Naive thymus-derived CD4-positive, alpha-beta T cell (primary cell): ENCODE measurements around the gene AKAP5. TPM values are rescaled to one million over a fixed set of nuclear protein-coding genes. Genes with fewer than 3 reads are reported as not detected.

Source experiments
- ATAC-seq: fragments of 150-1000 bp; cut with Tn5 transposase; 2 replicates; pipeline ENCODE4 v1.10.0; 2021; ENCODE audit warnings: mild to moderate bottlenecking, moderate library complexity
- CTCF ChIA-PET: fragments of 350-600 bp; sonication (Branson Sonifier 250); formaldehyde crosslinking; loops from one replicate; lab custom pipeline; 2021; ENCODE audit warnings: antibody characterized with exemption; lab: Charles Lee
- POLR2A ChIA-PET: fragments of 350-600 bp; sonication (Branson Sonifier 250); formaldehyde crosslinking; loops from one replicate; lab custom pipeline; 2021; ENCODE audit warnings: antibody characterized with exemption, inconsistent platforms; lab: Charles Lee
- DNase-seq, 9 donors: peaks; one replicate each; pipeline versions ENCODE4 v3.0.0 to v3.0.0-alpha.2; 2020 to 2022; ENCODE audit warnings: mixed read lengths in 1 of 9
- H3K27ac ChIP-seq: one replicate; pipeline ENCODE4 v1.7.0; 2013; ENCODE audit warnings: mild to moderate bottlenecking, low read depth, low read length, moderate library complexity
- H3K27me3 ChIP-seq, 2 donors: one replicate each; pipeline ENCODE4 v1.7.0; 2013; ENCODE audit warnings: low read length in 2 of 2, mild to moderate bottlenecking in 2 of 2, moderate library complexity in 2 of 2; ENCODE audit not compliant: control insufficient read depth in 2 of 2, insufficient read depth in 2 of 2
- H3K36me3 ChIP-seq, 3 experiments: 1 replicate in 2 of 3; 2 replicates in 1 of 3; pipeline ENCODE4 v1.7.0; 2013; ENCODE audit warnings: low read length in 3 of 3, mild to moderate bottlenecking in 3 of 3, moderate library complexity in 1 of 3; ENCODE audit not compliant: insufficient read depth in 3 of 3, control insufficient read depth in 2 of 3
- H3K4me1 ChIP-seq, 2 donors: one replicate each; pipeline ENCODE4 v1.7.0; 2013; ENCODE audit warnings: low read length in 2 of 2, mild to moderate bottlenecking in 2 of 2, moderate library complexity in 1 of 2; ENCODE audit not compliant: control insufficient read depth in 2 of 2, insufficient read depth in 2 of 2
- H3K4me3 ChIP-seq: 2 replicates; pipeline ENCODE4 v1.7.0; 2013; ENCODE audit warnings: mild to moderate bottlenecking, low read length
- H3K9me3 ChIP-seq, 3 experiments: 1 replicate in 2 of 3; 2 replicates in 1 of 3; pipeline ENCODE4 v1.7.0; 2013; ENCODE audit warnings: low read length in 3 of 3; ENCODE audit not compliant: control insufficient read depth in 2 of 3
- H3K27ac Mint-ChIP-seq, 9 donors: one replicate each; pipeline ENCODE4 v1.8.0; 2020 to 2022; ENCODE audit warnings: mixed read lengths in 9 of 9, mild to moderate bottlenecking in 8 of 9, moderate library complexity in 5 of 9, inconsistent platforms in 2 of 9
- H3K27me3 Mint-ChIP-seq, 5 donors: one replicate each; pipeline ENCODE4 v1.8.0; 2021 to 2022; ENCODE audit warnings: mixed read lengths in 5 of 5, mild to moderate bottlenecking in 1 of 5
- H3K36me3 Mint-ChIP-seq, 5 donors: one replicate each; pipeline ENCODE4 v1.8.0; 2020 to 2022; ENCODE audit warnings: mixed read lengths in 5 of 5, mild to moderate bottlenecking in 3 of 5, inconsistent platforms in 1 of 5
- H3K4me1 Mint-ChIP-seq, 7 donors: one replicate each; pipeline ENCODE4 v1.8.0; 2020 to 2022; ENCODE audit warnings: mixed read lengths in 7 of 7, mild to moderate bottlenecking in 3 of 7, inconsistent platforms in 1 of 7
- H3K4me3 Mint-ChIP-seq, 10 donors: one replicate each; pipeline ENCODE4 v1.8.0; 2020 to 2022; ENCODE audit warnings: mild to moderate bottlenecking in 10 of 10, mixed read lengths in 10 of 10, moderate library complexity in 6 of 10, inconsistent platforms in 2 of 10
- H3K9me3 Mint-ChIP-seq, 11 donors: one replicate each; pipeline ENCODE4 v1.8.0; 2020 to 2022; ENCODE audit warnings: mixed read lengths in 11 of 11, mild to moderate bottlenecking in 4 of 11, inconsistent platforms in 1 of 11, moderate library complexity in 1 of 11
- intact Hi-C, 2 donors: fragments of 100-400 bp; cut with micrococcal nuclease; formaldehyde crosslinking; loops; one replicate each; pipeline ENCODE4 v1.15.1; 2023
- polyA plus RNA-seq, 2 donors: library from polyadenylated mRNA; unstranded; fragments of 300-500 nt; fragmentation: Illumina TruSeq; gene quantifications; one replicate each; pipeline ENCODE4 v1.2.3, GENCODE V29; 2021
- total RNA-seq, 6 experiments: library from RNA in 5 of 6; stranded (reverse) in 5 of 6; gene quantifications; 1 replicate in 5 of 6; 2 replicates in 1 of 6; pipeline ENCODE4 v1.2.3 and lab custom pipeline; 2021 to 2026

Gene AKAP5, protein sequence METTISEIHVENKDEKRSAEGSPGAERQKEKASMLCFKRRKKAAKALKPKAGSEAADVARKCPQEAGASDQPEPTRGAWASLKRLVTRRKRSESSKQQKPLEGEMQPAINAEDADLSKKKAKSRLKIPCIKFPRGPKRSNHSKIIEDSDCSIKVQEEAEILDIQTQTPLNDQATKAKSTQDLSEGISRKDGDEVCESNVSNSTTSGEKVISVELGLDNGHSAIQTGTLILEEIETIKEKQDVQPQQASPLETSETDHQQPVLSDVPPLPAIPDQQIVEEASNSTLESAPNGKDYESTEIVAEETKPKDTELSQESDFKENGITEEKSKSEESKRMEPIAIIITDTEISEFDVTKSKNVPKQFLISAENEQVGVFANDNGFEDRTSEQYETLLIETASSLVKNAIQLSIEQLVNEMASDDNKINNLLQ
- total RNA-seq, result 1 to 10 TPM in 1 of 5 experiments, under 1 TPM in 4; 0.11 to 1.7 (median 0.13) TPM
- under 1 TPM in 1 of 2 donors, not detected in 1; 0.03 TPM for polyA plus RNA-seq
- total RNA-seq (lab: John Stamatoyannopoulos, UW), result not detected

DNA sequence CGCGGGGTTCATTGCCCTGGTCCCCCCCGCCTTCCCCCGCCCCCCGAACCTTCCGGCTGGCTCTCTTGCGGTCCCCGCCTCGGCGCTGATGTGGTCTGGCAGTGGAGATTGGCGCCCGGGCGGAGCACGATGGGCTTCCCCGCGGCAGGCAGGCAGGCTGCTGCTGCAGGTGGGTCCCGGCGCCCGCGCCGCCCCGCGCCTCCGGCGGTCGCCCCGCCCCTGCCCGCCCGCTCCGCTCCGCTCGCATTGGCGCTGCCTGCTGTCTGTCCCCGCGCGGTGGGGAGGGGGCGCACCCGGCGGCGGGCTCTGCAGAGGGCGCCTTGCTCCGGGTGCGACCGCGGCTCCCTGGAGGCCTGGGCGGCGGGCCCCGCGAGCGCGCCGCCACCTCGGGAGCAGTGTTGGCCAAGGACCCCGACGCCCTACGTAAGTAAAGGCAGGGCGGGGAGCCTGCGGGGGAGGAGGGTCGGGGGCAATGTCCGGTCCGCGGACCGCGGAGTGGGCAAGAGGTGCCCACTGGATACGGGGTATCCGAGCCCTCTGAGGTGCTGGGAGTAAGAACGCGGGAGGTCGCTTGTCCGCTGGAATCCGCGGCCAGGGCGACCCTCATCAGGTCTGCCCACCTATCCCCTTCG, at the start of gene AKAP5:
AKAP5 (plus strand) TSS at position 309 of the 632 bp plus-strand sequence. CDS start 2,896 bp downstream, outside the sequence.
- DNase-seq (peak; percentile 49 to 71 (median 60)), ATAC-seq (peak; percentile 92)
- Histone ChIP-seq H3K27ac (peak within 1 kb of the TSS; percentile 55), H3K9me3 (no peaks in the 10 kb centered on the region), H3K4me3 (peak within 1 kb of the TSS; percentile 66), H3K4me1 (peaks cover 12 to 16% of the 10 kb centered on the region in 2 donors), H3K27me3 (no peaks in the 10 kb centered on the region), H3K36me3 (no peaks in the 10 kb centered on the region)
- CTCF ChIA-PET, result interaction anchor here (0.6 to 2.5 kb wide), 4 partner anchors 29 to 159 kb away, joined by 3 to 10 read pairs (median 4); no protein-coding TSS in a partner anchor
- Mint-ChIP-seq H3K27ac (peak within 1 kb of the TSS; percentile 25 to 92 (median 70)), H3K36me3 (peaks cover 0 to 3% (median 0%) of the 10 kb centered on the region in 5 donors), H3K4me1 (peaks cover 23 to 50% (median 41%) of the 10 kb centered on the region in 7 donors), H3K9me3 (peaks cover 0 to 1% (median 0%) of the 10 kb centered on the region in 11 donors), H3K27me3 (peaks cover 0 to 3% (median 0%) of the 10 kb centered on the region in 5 donors), H3K4me3 (peak within 1 kb of the TSS; percentile 83 to 94 (median 90))
- intact Hi-C loops, result loop anchor here (1.0 to 5.0 kb wide), 7 partner anchors 23 to 128 kb away; partner anchors contain the start of genes ZBTB1 (in 1 of the 2) and ZBTB25 (in 1 of the 2)
- POLR2A ChIA-PET, result interaction anchor here (0.7 to 2.6 kb wide), 8 partner anchors 11 to 141 kb away, joined by 3 to 17 read pairs (median 4); partner anchors contain the start of gene ZBTB1

DNA sequence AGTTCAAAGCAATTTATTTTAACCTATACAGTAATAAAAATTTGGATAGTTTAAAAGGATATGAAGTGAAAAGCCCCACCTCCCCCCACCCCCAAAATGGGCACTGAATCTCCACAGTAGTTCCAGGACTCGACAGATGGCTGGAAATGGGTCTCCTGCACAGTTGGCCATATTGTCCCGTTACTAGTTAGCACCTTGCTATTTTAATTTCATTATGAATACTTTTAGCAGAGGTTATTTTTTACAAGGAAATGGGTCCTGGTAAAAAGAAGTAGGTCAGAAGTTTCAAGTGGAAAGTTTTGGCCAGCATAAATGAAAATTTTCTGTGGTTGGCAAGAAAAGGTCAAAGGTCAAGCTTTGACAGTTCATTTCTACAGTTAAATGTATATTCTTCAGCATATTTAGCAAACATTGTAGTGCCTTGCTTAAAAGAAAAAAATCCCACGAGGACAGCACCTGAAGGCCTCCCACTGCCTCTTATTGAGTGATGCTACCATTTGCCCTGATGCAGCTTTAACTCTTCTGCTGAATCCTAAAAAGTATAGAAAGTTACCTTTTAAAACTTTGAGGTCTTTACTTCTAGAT, 48.9 kb upstream of the AKAP5 start:
- Histone ChIP-seq H3K27me3 (no peaks in the 10 kb centered on the region), H3K4me3 (no peak overlapping the region), H3K9me3 (no peaks in the 10 kb centered on the region), H3K27ac (no peak overlapping the region), H3K36me3 (peaks cover 11 to 54% (median 13%) of the 10 kb centered on the region in 3 experiments), H3K4me1 (no peaks in the 10 kb centered on the region)
- CTCF ChIA-PET, result interaction anchor here (1.0 kb wide), 1 partner anchor 14 kb away, joined by 3 read pairs; no protein-coding TSS in a partner anchor
- DNase-seq, result no peak
- H3K9me3 Mint-ChIP-seq, result no peaks in the 10 kb centered on the region
- peaks cover 0 to 17% (median 0%) of the 10 kb centered on the region in 7 donors for H3K4me1 Mint-ChIP-seq
- H3K4me3 Mint-ChIP-seq, result no peak overlapping the region
- no peak overlapping the region for H3K27ac Mint-ChIP-seq
- no peaks in the 10 kb centered on the region for H3K27me3 Mint-ChIP-seq
- peaks cover 13 to 58% (median 27%) of the 10 kb centered on the region in 5 donors for H3K36me3 Mint-ChIP-seq
- intact Hi-C loops, result no loop called here
- POLR2A ChIA-PET, result no interaction called here
- no peak for ATAC-seq

DNA sequence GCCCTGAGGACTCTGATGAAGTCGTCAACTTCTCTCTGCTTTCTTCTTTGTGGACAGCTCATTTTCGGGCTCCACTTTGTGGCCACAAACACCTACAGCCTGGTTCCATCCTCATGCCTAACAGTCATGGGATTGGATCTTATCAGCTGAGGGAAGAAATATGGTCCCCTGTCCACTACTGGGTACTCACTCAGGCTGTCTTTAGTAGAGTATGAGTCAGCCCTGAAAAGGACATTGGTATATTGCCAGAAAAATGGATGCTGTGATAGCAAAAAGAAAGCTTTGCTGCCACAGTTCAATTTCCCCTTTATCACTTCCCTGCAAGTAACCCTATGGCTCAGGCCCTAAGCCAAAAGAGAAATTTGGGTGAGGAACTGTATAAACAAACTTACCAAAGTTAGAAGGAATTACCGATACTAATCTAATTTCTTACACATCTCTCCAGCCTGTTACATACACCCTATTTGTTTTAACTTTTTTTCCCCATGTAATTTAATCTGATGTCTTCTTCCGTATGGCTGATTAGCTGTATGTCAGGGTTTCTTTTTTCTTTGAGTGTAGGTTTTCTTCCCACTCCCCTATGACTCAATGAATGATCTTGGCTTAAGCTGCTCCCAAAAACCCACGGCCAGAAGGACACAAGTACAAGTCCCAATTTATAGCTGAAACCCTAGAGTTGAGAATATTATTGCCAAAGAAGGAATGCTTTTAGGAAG, 48.1 kb upstream of the AKAP5 start:
- no peaks in the 10 kb centered on the region for H3K9me3 Mint-ChIP-seq

DNA sequence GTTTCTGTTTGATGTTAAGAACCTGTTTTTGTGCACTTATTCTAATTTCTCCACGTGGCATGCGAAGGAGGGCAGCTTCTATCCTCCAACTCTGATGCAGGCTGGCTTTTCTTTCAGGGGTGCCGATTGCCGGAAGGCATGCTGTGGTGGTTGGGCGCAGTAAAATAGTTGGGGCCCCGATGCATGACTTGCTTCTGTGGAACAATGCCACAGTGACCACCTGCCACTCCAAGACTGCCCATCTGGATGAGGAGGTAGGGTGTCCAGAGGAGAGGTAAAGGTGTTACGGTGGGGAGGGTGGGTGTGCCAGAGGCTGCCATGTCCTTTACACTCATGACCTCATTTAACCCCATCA, 47.6 kb upstream of the AKAP5 start:
- peaks cover 0 to 11% (median 0%) of the 10 kb centered on the region in 7 donors for H3K4me1 Mint-ChIP-seq
- Histone ChIP-seq H3K9me3 (no peaks in the 10 kb centered on the region), H3K4me1 (no peaks in the 10 kb centered on the region), H3K27ac (no peak overlapping the region), H3K4me3 (no peak overlapping the region), H3K27me3 (no peaks in the 10 kb centered on the region), H3K36me3 (peaks cover 11 to 62% (median 13%) of the 10 kb centered on the region in 3 experiments)
- DNase-seq, result no peak
- H3K27ac Mint-ChIP-seq, result no peak overlapping the region
- intact Hi-C loops, result no loop called here
- H3K36me3 Mint-ChIP-seq, result peaks cover 13 to 58% (median 28%) of the 10 kb centered on the region in 5 donors
- H3K9me3 Mint-ChIP-seq, result no peaks in the 10 kb centered on the region
- ChIA-PET CTCF (interaction anchor here (1.0 kb wide), 1 partner anchor 12 kb away, joined by 3 read pairs; no protein-coding TSS in a partner anchor), POLR2A (interaction anchor here (0.8 to 1.0 kb wide), 2 partner anchors 20 to 72 kb away, joined by 3 to 4 read pairs; no protein-coding TSS in a partner anchor)
- H3K4me3 Mint-ChIP-seq, result no peak overlapping the region
- ATAC-seq, result no peak
- no peaks in the 10 kb centered on the region for H3K27me3 Mint-ChIP-seq

More for the DNA sequence above, 48.1 kb upstream of the AKAP5 start:
- Histone ChIP-seq H3K9me3 (no peaks in the 10 kb centered on the region), H3K36me3 (peaks cover 11 to 57% (median 13%) of the 10 kb centered on the region in 3 experiments), H3K4me1 (no peaks in the 10 kb centered on the region), H3K27me3 (no peaks in the 10 kb centered on the region), H3K27ac (no peak overlapping the region), H3K4me3 (no peak overlapping the region)
- ChIA-PET POLR2A (interaction anchor here (0.8 to 1.0 kb wide), 2 partner anchors 19 to 73 kb away, joined by 3 to 4 read pairs; no protein-coding TSS in a partner anchor), CTCF (interaction anchor here (1.0 kb wide), 1 partner anchor 13 kb away, joined by 3 read pairs; no protein-coding TSS in a partner anchor)
- ATAC-seq (no peak), DNase-seq (no peak)
- Mint-ChIP-seq H3K36me3 (peaks cover 13 to 56% (median 24%) of the 10 kb centered on the region in 5 donors), H3K4me1 (peaks cover 0 to 12% (median 0%) of the 10 kb centered on the region in 7 donors), H3K27ac (no peak overlapping the region), H3K4me3 (no peak overlapping the region), H3K27me3 (no peaks in the 10 kb centered on the region)
- intact Hi-C loops, result no loop called here

DNA sequence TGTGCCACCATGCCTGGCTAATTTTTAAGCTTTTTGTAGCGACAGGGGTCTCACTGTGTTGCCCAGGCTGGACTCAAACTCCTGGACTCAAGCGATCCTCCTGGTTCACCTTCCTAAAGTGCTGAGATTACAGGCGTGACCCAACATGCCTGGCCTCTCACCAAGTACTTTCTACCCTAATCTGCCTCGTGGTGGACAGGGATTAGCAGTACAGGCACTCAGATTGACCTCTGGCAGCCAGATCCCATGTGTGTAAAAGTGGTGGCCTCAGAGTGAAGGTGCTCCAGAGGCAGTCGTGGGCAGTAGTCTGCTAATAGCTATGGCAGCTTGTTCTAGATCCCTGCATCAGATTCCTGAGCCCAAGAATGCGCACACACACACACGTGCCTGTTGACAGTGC, 46.3 kb upstream of the AKAP5 start:
- H3K9me3 ChIP-seq, result no peaks in the 10 kb centered on the region
- Mint-ChIP-seq H3K27ac (peak overlapping the region in 1 of 9 donors; percentile 8), H3K4me3 (no peak overlapping the region), H3K36me3 (peaks cover 13 to 59% (median 27%) of the 10 kb centered on the region in 5 donors), H3K27me3 (no peaks in the 10 kb centered on the region), H3K9me3 (no peaks in the 10 kb centered on the region), H3K4me1 (peaks cover 0 to 14% (median 0%) of the 10 kb centered on the region in 7 donors)
- no peak overlapping the region for H3K27ac ChIP-seq
- ATAC-seq (no peak), DNase-seq (no peak)
- H3K4me3 ChIP-seq, result no peak overlapping the region
- intact Hi-C loops, result no loop called here
- POLR2A ChIA-PET, result interaction anchor here (0.7 kb wide), 1 partner anchor 85 kb away, joined by 3 read pairs; the partner anchor contains the start of gene ZBTB1
- CTCF ChIA-PET, result interaction anchor here (1.0 kb wide), 1 partner anchor 75 kb away, joined by 3 read pairs; no protein-coding TSS in a partner anchor
- peaks cover 11 to 63% (median 13%) of the 10 kb centered on the region in 3 experiments for H3K36me3 ChIP-seq
- H3K4me1 ChIP-seq, result no peaks in the 10 kb centered on the region
- H3K27me3 ChIP-seq, result no peaks in the 10 kb centered on the region
